Activated naive CD4-positive, alpha-beta T cell treated with anti-CD3 and anti-CD28 coated beads, Interleukin-2, amount 10 ng/mL, durations not matched to agents 7 days and 5 days (primary cell): ENCODE results near the gene C21orf91.

Experiments
- CTCF ChIA-PET: fragments of 350-600 bp; sonication (Branson Sonifier 250); formaldehyde crosslinking; loops from one replicate; lab custom pipeline; 2021; ENCODE audit warnings: antibody characterized with exemption; lab: Charles Lee
- DNase-seq: peaks from one replicate; pipeline ENCODE4 v3.0.0-alpha.2; 2020
- H3K27ac Mint-ChIP-seq: one replicate; pipeline ENCODE4 v1.8.0; 2021; ENCODE audit warnings: mild to moderate bottlenecking, moderate library complexity, mixed read lengths
- H3K27me3 Mint-ChIP-seq: one replicate; pipeline ENCODE4 v1.8.0; 2021; ENCODE audit warnings: mild to moderate bottlenecking, mixed read lengths
- H3K36me3 Mint-ChIP-seq: one replicate; pipeline ENCODE4 v1.8.0; 2021; ENCODE audit warnings: mixed read lengths
- H3K4me1 Mint-ChIP-seq: one replicate; pipeline ENCODE4 v1.8.0; 2021; ENCODE audit warnings: mixed read lengths
- H3K4me3 Mint-ChIP-seq: one replicate; pipeline ENCODE4 v1.8.0; 2021; ENCODE audit warnings: mild to moderate bottlenecking, moderate library complexity, mixed read lengths
- H3K9me3 Mint-ChIP-seq: one replicate; pipeline ENCODE4 v1.8.0; 2021; ENCODE audit warnings: mixed read lengths

Gene C21orf91

GRCh38 chr21:17818186-17819113 lies 706 bp downstream of the C21orf91 start:
- H3K4me1 Mint-ChIP-seq = peaks cover 48% of the 10 kb centered on the region
- H3K36me3 Mint-ChIP-seq = peaks cover 44% of the 10 kb centered on the region

GRCh38 chr21:17813353-17813752 lies 5.8 kb downstream of the C21orf91 start:
- DNase-seq = no peak
- H3K36me3 Mint-ChIP-seq = peaks cover 80% of the 10 kb centered on the region
- no peaks in the 10 kb centered on the region for H3K27me3 Mint-ChIP-seq
- CTCF ChIA-PET = interaction anchor here (0.6 to 1.3 kb wide), 3 partner anchors 30 to 124 kb away, joined by 3 read pairs; no protein-coding TSS in a partner anchor
- H3K4me1 Mint-ChIP-seq = peaks cover 53% of the 10 kb centered on the region
- no peak overlapping the region for H3K27ac Mint-ChIP-seq
- H3K4me3 Mint-ChIP-seq = no peak overlapping the region
- peaks cover 15% of the 10 kb centered on the region for H3K9me3 Mint-ChIP-seq

More at GRCh38 chr21:17818186-17819113, 706 bp downstream of the C21orf91 start:
- DNase-seq = peak; percentile 68
- CTCF ChIA-PET = interaction anchor here (0.7 to 2.1 kb wide), 10 partner anchors 14 to 139 kb away, joined by 3 to 10 read pairs (median 5); no protein-coding TSS in a partner anchor
- H3K27me3 Mint-ChIP-seq = no peaks in the 10 kb centered on the region
- H3K27ac Mint-ChIP-seq = peak overlapping the region; percentile 98
- H3K4me3 Mint-ChIP-seq = peak overlapping the region; percentile 88
- no peaks in the 10 kb centered on the region for H3K9me3 Mint-ChIP-seq

GRCh38 chr21:17805966-17806365 lies 13.2 kb downstream of the C21orf91 start:
- no peak for DNase-seq
- peaks cover 31% of the 10 kb centered on the region for H3K9me3 Mint-ChIP-seq
- CTCF ChIA-PET = interaction anchor here (1.2 to 1.8 kb wide), 2 partner anchors 11 to 120 kb away, joined by 4 to 6 read pairs; no protein-coding TSS in a partner anchor
- H3K27ac Mint-ChIP-seq = no peak overlapping the region
- no peaks in the 10 kb centered on the region for H3K27me3 Mint-ChIP-seq
- H3K4me1 Mint-ChIP-seq = peaks cover 32% of the 10 kb centered on the region
- H3K4me3 Mint-ChIP-seq = no peak overlapping the region
- peaks cover 85% of the 10 kb centered on the region for H3K36me3 Mint-ChIP-seq

- CTCF ChIA-PET = interaction anchor here (1.1 kb wide), 1 partner anchor 15 kb away, joined by 3 read pairs; no protein-coding TSS in a partner anchor
- Mint-ChIP-seq H3K9me3 (peaks cover 20% of the 10 kb centered on the region), H3K27ac (no peak overlapping the region), H3K4me1 (peaks cover 35% of the 10 kb centered on the region), H3K27me3 (no peaks in the 10 kb centered on the region), H3K36me3 (peaks cover 71% of the 10 kb centered on the region), H3K4me3 (no peak overlapping the region)
- DNase-seq = no peak
Observed at GRCh38 chr21:17803536-17803935, 15.6 kb downstream of the C21orf91 start.

- peaks cover 10% of the 10 kb centered on the region for H3K9me3 Mint-ChIP-seq
- H3K4me3 Mint-ChIP-seq = no peak overlapping the region
- no peak overlapping the region for H3K27ac Mint-ChIP-seq
- H3K36me3 Mint-ChIP-seq = peaks cover 62% of the 10 kb centered on the region
- peaks cover 35% of the 10 kb centered on the region for H3K4me1 Mint-ChIP-seq
- no peaks in the 10 kb centered on the region for H3K27me3 Mint-ChIP-seq
- DNase-seq = no peak
- CTCF ChIA-PET = no interaction called here
Observed at GRCh38 chr21:17802572-17802971, 16.6 kb downstream of the C21orf91 start.

- peaks cover 58% of the 10 kb centered on the region for H3K36me3 Mint-ChIP-seq
- H3K27ac Mint-ChIP-seq = no peak overlapping the region
- CTCF ChIA-PET = no interaction called here
- H3K4me3 Mint-ChIP-seq = no peak overlapping the region
- peaks cover 3% of the 10 kb centered on the region for H3K9me3 Mint-ChIP-seq
- peaks cover 44% of the 10 kb centered on the region for H3K4me1 Mint-ChIP-seq
- DNase-seq = no peak
- no peaks in the 10 kb centered on the region for H3K27me3 Mint-ChIP-seq
Observed at GRCh38 chr21:17799414-17800164, 19.6 kb downstream of the C21orf91 start.

- CTCF ChIA-PET = interaction anchor here (1.0 kb wide), 1 partner anchor 20 kb away, joined by 7 read pairs; the partner anchor contains the start of gene C21orf91
- peaks cover 3% of the 10 kb centered on the region for H3K9me3 Mint-ChIP-seq
- no peak overlapping the region for H3K27ac Mint-ChIP-seq
- no peak overlapping the region for H3K4me3 Mint-ChIP-seq
- peaks cover 55% of the 10 kb centered on the region for H3K36me3 Mint-ChIP-seq
- DNase-seq = no peak
- H3K27me3 Mint-ChIP-seq = no peaks in the 10 kb centered on the region
- H3K4me1 Mint-ChIP-seq = peaks cover 44% of the 10 kb centered on the region
Observed at GRCh38 chr21:17798796-17799195, 20.4 kb downstream of the C21orf91 start.

- CTCF ChIA-PET = interaction anchor here (1.0 kb wide), 1 partner anchor 21 kb away, joined by 7 read pairs; the partner anchor contains the start of gene C21orf91
- Mint-ChIP-seq H3K4me3 (no peak overlapping the region), H3K9me3 (peaks cover 3% of the 10 kb centered on the region), H3K27me3 (no peaks in the 10 kb centered on the region), H3K4me1 (peaks cover 50% of the 10 kb centered on the region), H3K36me3 (peaks cover 53% of the 10 kb centered on the region), H3K27ac (no peak overlapping the region)
- DNase-seq = no peak
Observed at GRCh38 chr21:17797967-17798366, 21.2 kb downstream of the C21orf91 start.

GRCh38 chr21:17796503-17796902 lies 22.7 kb downstream of the C21orf91 start:
- H3K9me3 Mint-ChIP-seq = peaks cover 3% of the 10 kb centered on the region
- CTCF ChIA-PET = interaction anchor here (1.4 to 1.8 kb wide), 2 partner anchors 22 to 128 kb away, joined by 4 to 7 read pairs; partner anchors contain the start of gene C21orf91
- H3K27me3 Mint-ChIP-seq = no peaks in the 10 kb centered on the region
- no peak overlapping the region for H3K4me3 Mint-ChIP-seq
- H3K4me1 Mint-ChIP-seq = peaks cover 53% of the 10 kb centered on the region
- DNase-seq = no peak
- peak overlapping the region; percentile 46 for H3K27ac Mint-ChIP-seq
- peaks cover 46% of the 10 kb centered on the region for H3K36me3 Mint-ChIP-seq

GRCh38 chr21:17796037-17796403 lies 23.1 kb downstream of the C21orf91 start:
- no peak overlapping the region for H3K4me3 Mint-ChIP-seq
- peaks cover 58% of the 10 kb centered on the region for H3K4me1 Mint-ChIP-seq
- CTCF ChIA-PET = interaction anchor here (1.4 to 1.8 kb wide), 2 partner anchors 22 to 128 kb away, joined by 4 to 7 read pairs; partner anchors contain the start of gene C21orf91
- no peak for DNase-seq
- H3K27me3 Mint-ChIP-seq = no peaks in the 10 kb centered on the region
- H3K27ac Mint-ChIP-seq = peak overlapping the region; percentile 71
- H3K36me3 Mint-ChIP-seq = peaks cover 48% of the 10 kb centered on the region
- peaks cover 3% of the 10 kb centered on the region for H3K9me3 Mint-ChIP-seq

GRCh38 chr21:17795146-17796036 lies 23.8 kb downstream of the C21orf91 start:
- CTCF ChIA-PET = interaction anchor here (0.9 to 2.1 kb wide), 8 partner anchors 11 to 129 kb away, joined by 3 to 13 read pairs (median 5); partner anchors contain the start of gene C21orf91
- peaks cover 64% of the 10 kb centered on the region for H3K4me1 Mint-ChIP-seq
- peak overlapping the region; percentile 24 for H3K4me3 Mint-ChIP-seq
- H3K9me3 Mint-ChIP-seq = no peaks in the 10 kb centered on the region
- H3K36me3 Mint-ChIP-seq = peaks cover 49% of the 10 kb centered on the region
- no peaks in the 10 kb centered on the region for H3K27me3 Mint-ChIP-seq
- H3K27ac Mint-ChIP-seq = peak overlapping the region; percentile 71
- no peak for DNase-seq

- CTCF ChIA-PET = interaction anchor here (0.9 to 2.1 kb wide), 7 partner anchors 11 to 130 kb away, joined by 3 to 13 read pairs (median 4); partner anchors contain the start of gene C21orf91
- peak overlapping the region; percentile 66 for H3K4me3 Mint-ChIP-seq
- no peaks in the 10 kb centered on the region for H3K27me3 Mint-ChIP-seq
- no peak for DNase-seq
- peaks cover 51% of the 10 kb centered on the region for H3K36me3 Mint-ChIP-seq
- H3K9me3 Mint-ChIP-seq = no peaks in the 10 kb centered on the region
- peak overlapping the region; percentile 90 for H3K27ac Mint-ChIP-seq
- H3K4me1 Mint-ChIP-seq = peaks cover 70% of the 10 kb centered on the region
Observed at GRCh38 chr21:17794518-17795145, 24.5 kb downstream of the C21orf91 start.
